Trophoblast cell (in vitro differentiated cells and primary cell): ENCODE measurements around the gene SEMA7A.
A peak's percentile ranks its signal among the peaks of the same experiment; 100 is the strongest.

Experiments used
- DNase-seq, 2 donors: peaks; one replicate each; pipeline ENCODE4 v3.0.0-alpha.2; 2016
- H2AFZ ChIP-seq: 2 replicates; pipeline ENCODE4 v1.6.1; 2013; ENCODE audit warnings: low read length, moderate library complexity, mild to moderate bottlenecking; ENCODE audit not compliant: insufficient read depth, poor library complexity
- H2AK5ac ChIP-seq: 2 replicates; pipeline ENCODE4 v1.6.1; 2013; ENCODE audit warnings: mild to moderate bottlenecking, low read length
- H2BK120ac ChIP-seq: 2 replicates; pipeline ENCODE4 v1.6.1; 2013; ENCODE audit warnings: low read length, mild to moderate bottlenecking, moderate library complexity; ENCODE audit not compliant: insufficient read depth, poor library complexity
- H2BK12ac ChIP-seq: 2 replicates; pipeline ENCODE4 v1.6.1; 2013; ENCODE audit warnings: mild to moderate bottlenecking, low read length, moderate library complexity
- H2BK5ac ChIP-seq: 2 replicates; pipeline ENCODE4 v1.6.1; 2013; ENCODE audit warnings: low read length, low read depth, moderate library complexity, mild to moderate bottlenecking; ENCODE audit not compliant: poor library complexity
- H3K14ac ChIP-seq: 2 replicates; pipeline ENCODE4 v1.6.1; 2013; ENCODE audit warnings: mild to moderate bottlenecking, low read length
- H3K18ac ChIP-seq: 2 replicates; pipeline ENCODE4 v1.6.1; 2013; ENCODE audit warnings: mild to moderate bottlenecking, low read length
- H3K23ac ChIP-seq: 2 replicates; pipeline ENCODE4 v1.6.1; 2013; ENCODE audit warnings: low read length
- H3K27ac ChIP-seq: 2 replicates; pipeline ENCODE4 v1.5.1; 2013; ENCODE audit warnings: low read depth, mild to moderate bottlenecking, inconsistent platforms, low read length, moderate library complexity
- H3K27me3 ChIP-seq: 2 replicates; pipeline ENCODE4 v1.6.1; 2013; ENCODE audit warnings: inconsistent platforms, mild to moderate bottlenecking, low read length, moderate library complexity; ENCODE audit not compliant: insufficient read depth
- H3K36me3 ChIP-seq, 2 experiments: 1 replicate in 1 of 2; 2 replicates in 1 of 2; pipeline ENCODE4 v1.6.1; 2013; ENCODE audit warnings: low read length in 2 of 2, mild to moderate bottlenecking in 2 of 2, moderate library complexity in 1 of 2; ENCODE audit not compliant: insufficient read depth in 2 of 2, control insufficient read depth in 1 of 2
- H3K4ac ChIP-seq: 2 replicates; pipeline ENCODE4 v1.6.1; 2013; ENCODE audit warnings: low read depth, mild to moderate bottlenecking, low read length, moderate library complexity
- H3K4me1 ChIP-seq, 2 experiments: 1 replicate in 1 of 2; 2 replicates in 1 of 2; pipeline ENCODE4 v1.6.1; 2013; ENCODE audit warnings: low read length in 2 of 2, mild to moderate bottlenecking in 2 of 2, moderate library complexity in 1 of 2; ENCODE audit not compliant: insufficient read depth in 2 of 2, control insufficient read depth in 1 of 2
- H3K4me2 ChIP-seq: 2 replicates; pipeline ENCODE4 v1.6.1; 2013; ENCODE audit warnings: inconsistent platforms, mild to moderate bottlenecking, low read length, moderate library complexity
- H3K4me3 ChIP-seq: 2 replicates; pipeline ENCODE4 v1.5.1; 2013; ENCODE audit warnings: mild to moderate bottlenecking, low read depth, low read length, inconsistent platforms
- H3K79me1 ChIP-seq: one replicate; pipeline ENCODE4 v1.6.1; 2013; ENCODE audit warnings: low read length
- H3K79me2 ChIP-seq: 2 replicates; pipeline ENCODE4 v1.6.1; 2013; ENCODE audit warnings: low read length, mild to moderate bottlenecking; ENCODE audit not compliant: control insufficient read depth, insufficient read depth, poor library complexity
- H3K9ac ChIP-seq: 2 replicates; pipeline ENCODE4 v1.6.1; 2013; ENCODE audit warnings: mild to moderate bottlenecking, low read length
- H3K9me3 ChIP-seq: 2 replicates; pipeline ENCODE4 v1.6.1; 2013; ENCODE audit warnings: low read depth, mild to moderate bottlenecking, control low read depth, inconsistent platforms, low read length; ENCODE audit not compliant: insufficient read depth
- H4K12ac ChIP-seq: 2 replicates; pipeline ENCODE4 v1.6.1; 2013; ENCODE audit warnings: low read depth, mild to moderate bottlenecking, low read length, moderate library complexity
- H4K8ac ChIP-seq: 2 replicates; pipeline ENCODE4 v1.6.1; 2013; ENCODE audit warnings: low read depth, mild to moderate bottlenecking, low read length, moderate library complexity
- H4K91ac ChIP-seq: one replicate; pipeline ENCODE4 v1.6.1; 2013; ENCODE audit warnings: low read depth, mild to moderate bottlenecking, low read length, moderate library complexity
- WGBS: extraction: QIAGEN DNeasy Blood & Tissue Kit; methylation state at CpG from one replicate; pipeline ENCODE4 v1.1.7; 2013; ENCODE audit warnings: missing lambda C conversion rate; ENCODE audit not compliant: insufficient read length, insufficient coverage; ENCODE audit errors: extremely low coverage; 5-methylcytosine and 5-hydroxymethylcytosine counted together

The SEMA7A gene

GRCh38 chr15:74438721-74439316 lies 5.1 kb upstream of the SEMA7A start:
- WGBS = no CpG with 5 or more reads among the region's 2 CpGs

GRCh38 chr15:74438206-74438605 lies 4.4 kb upstream of the SEMA7A start:
- no peak overlapping the region for H2BK5ac ChIP-seq
- WGBS = no CpG with 5 or more reads among the region's 2 CpGs
- H4K8ac ChIP-seq = no peak overlapping the region
- no peak overlapping the region for H3K4me3 ChIP-seq
- H3K9ac ChIP-seq = no peak overlapping the region
- H3K23ac ChIP-seq = no peak overlapping the region
- peaks cover 20% of the 10 kb centered on the region for H3K79me1 ChIP-seq
- no peaks in the 10 kb centered on the region for H3K27me3 ChIP-seq
- H2AFZ ChIP-seq = no peak overlapping the region
- H3K9me3 ChIP-seq = peaks cover 3% of the 10 kb centered on the region
- no peak overlapping the region for H3K4ac ChIP-seq
- DNase-seq = no peak
- H3K4me2 ChIP-seq = no peak overlapping the region
- H3K14ac ChIP-seq = no peak overlapping the region
- H3K36me3 ChIP-seq = no peaks in the 10 kb centered on the region
- no peak overlapping the region for H4K12ac ChIP-seq
- no peak overlapping the region for H3K27ac ChIP-seq
- no peak overlapping the region for H2BK12ac ChIP-seq
- H4K91ac ChIP-seq = peak overlapping the region; percentile 79
- peaks cover 7% of the 10 kb centered on the region for H3K79me2 ChIP-seq
- peak overlapping the region; percentile 44 for H2AK5ac ChIP-seq
- peaks cover 20 to 22% of the 10 kb centered on the region in 2 experiments for H3K4me1 ChIP-seq
- H3K18ac ChIP-seq = no peak overlapping the region
- no peak overlapping the region for H2BK120ac ChIP-seq

More at GRCh38 chr15:74438721-74439316, 5.1 kb upstream of the SEMA7A start:
- Histone ChIP-seq H2BK12ac (no peak overlapping the region), H4K8ac (no peak overlapping the region), H3K18ac (no peak overlapping the region), H3K4me1 (peaks cover 24 to 26% of the 10 kb centered on the region in 2 experiments), H3K79me1 (peaks cover 15% of the 10 kb centered on the region), H3K9ac (no peak overlapping the region), H2AK5ac (no peak overlapping the region), H3K9me3 (no peaks in the 10 kb centered on the region), H3K36me3 (no peaks in the 10 kb centered on the region), H2BK120ac (no peak overlapping the region), H2BK5ac (no peak overlapping the region), H3K79me2 (peaks cover 3% of the 10 kb centered on the region), H4K12ac (no peak overlapping the region), H3K23ac (no peak overlapping the region), H3K14ac (no peak overlapping the region), H3K27me3 (no peaks in the 10 kb centered on the region), H3K27ac (no peak overlapping the region), H3K4me2 (no peak overlapping the region), H4K91ac (no peak overlapping the region), H2AFZ (no peak overlapping the region), H3K4me3 (no peak overlapping the region), H3K4ac (no peak overlapping the region)
- DNase-seq = peak; percentile 82 to 92

GRCh38 chr15:74434263-74435136 lies 742 bp upstream of the SEMA7A start:
- H3K4me3 ChIP-seq = peak overlapping the region; percentile 11
- peak overlapping the region; percentile 93 for H2BK12ac ChIP-seq
- peak overlapping the region; percentile 14 for H2AFZ ChIP-seq
- H2AK5ac ChIP-seq = peak overlapping the region; percentile 87
- no peak overlapping the region for H3K23ac ChIP-seq
- peaks cover 13 to 24% of the 10 kb centered on the region in 2 experiments for H3K4me1 ChIP-seq
- H3K27me3 ChIP-seq = no peaks in the 10 kb centered on the region
- no peak overlapping the region for H3K9ac ChIP-seq
- peak overlapping the region; percentile 57 for H3K4ac ChIP-seq
- H3K27ac ChIP-seq = no peak overlapping the region
- H3K36me3 ChIP-seq = peaks cover 2 to 5% of the 10 kb centered on the region in 2 experiments
- peak overlapping the region; percentile 45 for H2BK120ac ChIP-seq
- peak overlapping the region; percentile 83 for H3K18ac ChIP-seq
- DNase-seq = no peak
- peak overlapping the region; percentile 80 for H3K4me2 ChIP-seq
- H3K9me3 ChIP-seq = peaks cover 5% of the 10 kb centered on the region
- peaks cover 22% of the 10 kb centered on the region for H3K79me1 ChIP-seq
- peak overlapping the region; percentile 88 for H3K14ac ChIP-seq
- peak overlapping the region; percentile 54 for H4K12ac ChIP-seq
- peak overlapping the region; percentile 88 for H4K8ac ChIP-seq
- peak overlapping the region; percentile 58 for H2BK5ac ChIP-seq
- peak overlapping the region; percentile 89 for H4K91ac ChIP-seq
- H3K79me2 ChIP-seq = peaks cover 21% of the 10 kb centered on the region
- WGBS = no CpG with 5 or more reads among the region's 16 CpGs

- no peak overlapping the region for H3K23ac ChIP-seq
- no CpG with 5 or more reads among the region's 64 CpGs for WGBS
- peak overlapping the region; percentile 92 for H3K4me3 ChIP-seq
Measured at GRCh38 chr15:74432968-74433591, 678 bp downstream of the SEMA7A start.

More at GRCh38 chr15:74432968-74433591, 678 bp downstream of the SEMA7A start:
- DNase-seq = no peak
- Histone ChIP-seq H3K36me3 (peaks cover 2 to 11% of the 10 kb centered on the region in 2 experiments), H4K91ac (peak overlapping the region; percentile 60), H3K27ac (peak overlapping the region; percentile 57), H3K18ac (peak overlapping the region; percentile 92), H3K4ac (peak overlapping the region; percentile 52), H3K4me1 (peaks cover 21 to 28% of the 10 kb centered on the region in 2 experiments), H2AFZ (peak overlapping the region; percentile 40), H3K79me2 (peaks cover 25% of the 10 kb centered on the region), H3K9me3 (peaks cover 5% of the 10 kb centered on the region), H3K9ac (peak overlapping the region; percentile 64), H4K8ac (peak overlapping the region; percentile 83), H2BK5ac (peak overlapping the region; percentile 72), H3K4me2 (peak overlapping the region; percentile 78), H3K27me3 (no peaks in the 10 kb centered on the region), H2BK120ac (peak overlapping the region; percentile 65), H3K14ac (peak overlapping the region; percentile 83), H4K12ac (peak overlapping the region; percentile 5), H3K79me1 (peaks cover 24% of the 10 kb centered on the region), H2AK5ac (no peak overlapping the region), H2BK12ac (peak overlapping the region; percentile 5)
